ENCODE measurements around the gene N4BP2L2.
A peak's percentile ranks its signal among the peaks of the same experiment; 100 is the strongest.
"Not testable (repeated sequence)": the region's sequence is repeated elsewhere in the genome, so short reads cannot be mapped to it uniquely, and the experiment has no call there.

N4BP2L2 gene

DNA sequence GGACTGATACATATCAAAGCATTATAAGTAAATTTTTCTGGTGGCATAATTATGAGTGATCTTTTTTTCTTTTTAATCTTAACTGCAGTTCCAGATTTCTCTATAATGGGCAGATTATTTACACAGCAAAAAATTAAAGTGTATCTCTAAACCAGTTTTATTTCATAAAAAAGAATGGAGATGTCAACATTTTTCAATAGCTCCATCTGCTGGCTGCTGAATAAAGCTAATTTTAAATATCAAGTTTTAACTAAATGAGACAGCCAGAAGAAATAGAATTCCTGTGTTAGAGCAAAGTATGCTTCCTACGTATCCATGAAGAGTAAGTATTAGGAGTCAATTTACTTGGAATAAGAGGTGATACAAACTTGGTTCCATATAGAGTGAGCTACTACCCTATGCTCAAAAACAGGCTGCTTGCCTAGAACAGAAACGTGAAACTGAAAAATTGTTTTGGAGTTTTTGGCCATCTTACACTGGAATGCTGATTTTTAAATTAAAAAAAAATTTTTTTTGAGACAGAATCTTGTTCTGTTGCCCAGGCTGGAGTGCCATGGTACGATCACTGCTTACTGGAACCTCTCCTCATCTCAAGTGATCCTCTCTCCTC, 42.7 kb upstream of the N4BP2L2 start:
- Histone ChIP-seq H3K9ac (ENCODE audit: insufficient read length) (no peak overlapping the region), H3K4me3 (no peak overlapping the region), H3K9me3 (ENCODE audit: low read depth, low read length) (peaks cover 4% of the 10 kb centered on the region; the same call in 1 of the 2 replicates), H3K36me3 (ENCODE audit: insufficient read depth, low read length) (no peaks in the 10 kb centered on the region), H3K27ac (no peak overlapping the region)
- no peak for DNase-seq (ENCODE audit: low read depth, low spot score)
- TF ChIP-seq FOXP2 (optimal IDR thresholded peaks at IDR 0.05; ENCODE audit: control extremely low read depth, extremely low read length, insufficient read depth) (no peak), EZH2 (IDR thresholded peaks at IDR 0.05) (no peak), POLR2AphosphoS5 (IDR thresholded peaks at IDR 0.05; ENCODE audit: borderline replicate concordance, low read depth, low read length) (no peak)

DNA sequence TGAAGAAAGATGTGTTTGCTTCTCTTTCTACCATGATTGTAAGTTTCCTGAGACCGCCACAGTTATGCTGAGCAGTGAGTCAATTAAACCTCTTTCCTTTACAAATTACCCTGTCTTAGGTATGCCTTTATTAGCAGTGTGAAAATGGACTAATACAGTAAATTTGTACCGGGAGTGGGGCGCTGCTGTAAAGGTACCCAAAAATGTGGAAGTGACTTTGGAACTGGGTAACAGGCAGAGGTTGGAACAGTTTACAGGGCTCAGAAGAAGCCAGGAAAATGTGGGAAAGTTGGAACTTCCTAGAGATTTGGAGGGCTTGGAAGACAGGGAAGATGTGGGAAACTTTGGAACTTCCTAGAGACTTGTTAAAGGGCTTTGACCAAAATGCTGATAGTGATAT, 38.4 kb upstream of the N4BP2L2 start:
- H3K36me3 ChIP-seq (ENCODE audit: insufficient read depth, low read length) = no peaks in the 10 kb centered on the region
- no peak for TF ChIP-seq POLR2AphosphoS5 (IDR thresholded peaks at IDR 0.05; ENCODE audit: borderline replicate concordance, low read depth, low read length)
- TF ChIP-seq EZH2 (IDR thresholded peaks at IDR 0.05) = no peak
- TF ChIP-seq FOXP2 (optimal IDR thresholded peaks at IDR 0.05; ENCODE audit: control extremely low read depth, extremely low read length, insufficient read depth) = no peak

DNA sequence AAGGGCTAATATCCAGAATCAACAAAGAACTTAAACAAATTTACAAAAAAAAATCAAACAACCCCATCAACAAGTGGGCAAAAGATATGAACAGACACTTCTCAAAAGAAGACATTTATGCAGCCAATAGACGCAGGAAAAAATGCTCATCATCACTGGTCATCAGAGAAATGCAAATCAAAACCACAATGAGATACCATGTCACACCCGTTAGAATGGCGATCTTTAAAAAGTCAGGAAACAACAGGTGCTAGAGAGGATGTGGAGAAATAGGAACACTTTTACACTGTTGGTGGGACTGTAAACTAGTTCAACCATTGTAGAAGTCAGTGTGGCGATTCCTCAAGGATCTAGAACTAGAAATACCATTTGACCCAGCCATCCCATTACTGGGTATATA, 37.1 kb upstream of the N4BP2L2 start:
- DNase-seq (ENCODE audit: low read depth, low spot score); H3K9me3 ChIP-seq (ENCODE audit: low read depth, low read length); H3K27ac ChIP-seq; H3K36me3 ChIP-seq (ENCODE audit: insufficient read depth, low read length); H3K9ac ChIP-seq (ENCODE audit: insufficient read length); H3K4me3 ChIP-seq: not testable (repeated sequence)

More for the DNA sequence above, 38.4 kb upstream of the N4BP2L2 start:
- Histone ChIP-seq H3K4me3 (no peak overlapping the region), H3K9ac (ENCODE audit: insufficient read length) (no peak overlapping the region), H3K9me3 (ENCODE audit: low read depth, low read length) (peaks cover 4% of the 10 kb centered on the region; the same call in 1 of the 2 replicates), H3K27ac (no peak overlapping the region)
- DNase-seq (ENCODE audit: low read depth, low spot score) = no peak

DNA sequence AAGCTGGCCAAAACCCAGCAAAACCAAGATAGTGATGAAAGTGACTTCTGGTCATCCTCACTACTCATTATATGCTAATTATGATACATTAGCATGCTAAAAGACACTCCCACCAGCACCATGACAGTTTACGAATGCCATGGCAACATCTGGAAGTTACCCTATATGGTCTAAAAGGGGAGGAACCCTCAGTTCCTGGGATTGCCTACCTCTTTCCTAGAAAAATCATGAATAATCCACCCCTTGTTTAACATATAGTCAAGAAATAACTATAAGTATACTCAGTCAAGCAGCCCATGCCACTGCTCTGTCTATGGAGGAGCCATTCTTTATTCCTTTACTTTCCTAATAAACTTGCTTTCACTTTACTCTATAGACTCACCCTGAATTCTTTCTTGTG, 22.2 kb upstream of the N4BP2L2 start:
- DNase-seq (ENCODE audit: low read depth, low spot score); H3K27ac ChIP-seq; H3K36me3 ChIP-seq (ENCODE audit: insufficient read depth, low read length); H3K9me3 ChIP-seq (ENCODE audit: low read depth, low read length); H3K4me3 ChIP-seq; H3K9ac ChIP-seq (ENCODE audit: insufficient read length): not testable (repeated sequence)

DNA sequence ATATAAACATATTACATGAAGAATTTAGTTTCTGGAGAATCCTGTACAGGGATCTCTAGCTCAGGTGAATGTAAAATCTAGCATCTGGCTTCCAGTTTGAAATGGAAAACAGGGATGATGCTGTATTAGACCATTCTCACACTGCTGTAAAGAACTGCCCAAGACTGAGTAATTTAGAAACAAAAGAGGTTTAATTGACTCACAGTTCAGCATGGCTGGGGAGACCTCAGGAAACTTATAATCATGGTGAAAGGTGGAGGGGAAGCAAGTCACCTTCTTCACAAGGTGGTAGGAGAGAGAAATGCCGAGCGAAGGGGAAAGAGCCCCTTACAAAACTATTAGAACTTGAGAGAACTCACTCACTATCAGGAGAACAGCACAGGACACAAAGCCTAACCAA, 17.0 kb upstream of the N4BP2L2 start:
- H3K4me3 ChIP-seq = no peak overlapping the region
- TF ChIP-seq FOXP2 (optimal IDR thresholded peaks at IDR 0.05; ENCODE audit: control extremely low read depth, extremely low read length, insufficient read depth) (no peak), POLR2AphosphoS5 (IDR thresholded peaks at IDR 0.05; ENCODE audit: borderline replicate concordance, low read depth, low read length) (no peak), EZH2 (IDR thresholded peaks at IDR 0.05) (no peak)
- no peaks in the 10 kb centered on the region for H3K9me3 ChIP-seq (ENCODE audit: low read depth, low read length)
- no peak for DNase-seq (ENCODE audit: low read depth, low spot score)
- no peak overlapping the region for H3K27ac ChIP-seq
- no peak overlapping the region for H3K9ac ChIP-seq (ENCODE audit: insufficient read length)
- H3K36me3 ChIP-seq (ENCODE audit: insufficient read depth, low read length) = no peaks in the 10 kb centered on the region

DNA sequence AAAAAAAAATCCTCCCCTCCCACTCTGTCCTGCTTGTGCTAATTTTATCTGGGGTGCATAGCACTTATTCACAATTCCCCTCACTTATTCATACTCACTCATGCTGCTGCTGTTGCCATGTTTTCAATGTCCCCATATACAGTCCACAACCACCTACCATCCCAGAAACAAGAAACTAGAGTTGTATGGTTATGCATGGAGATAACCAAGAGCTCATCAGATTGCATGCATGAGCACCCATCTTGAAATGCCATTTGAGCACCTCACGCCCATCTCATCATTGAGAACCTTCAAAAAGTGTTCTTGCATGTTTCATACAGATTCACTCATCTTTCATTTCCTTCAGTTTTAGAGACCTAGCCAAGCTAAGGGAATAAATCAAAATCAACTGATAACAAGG, 15.1 kb upstream of the N4BP2L2 start:
- Histone ChIP-seq H3K9me3 (ENCODE audit: low read depth, low read length) (no peaks in the 10 kb centered on the region), H3K27ac (no peak overlapping the region), H3K9ac (ENCODE audit: insufficient read length) (no peak overlapping the region), H3K4me3 (no peak overlapping the region), H3K36me3 (ENCODE audit: insufficient read depth, low read length) (no peaks in the 10 kb centered on the region)
- DNase-seq (ENCODE audit: low read depth, low spot score) = no peak
- no peak for TF ChIP-seq FOXP2 (optimal IDR thresholded peaks at IDR 0.05; ENCODE audit: control extremely low read depth, extremely low read length, insufficient read depth)
- TF ChIP-seq EZH2 (IDR thresholded peaks at IDR 0.05) = no peak
- TF ChIP-seq POLR2AphosphoS5 (IDR thresholded peaks at IDR 0.05; ENCODE audit: borderline replicate concordance, low read depth, low read length) = no peak

DNA sequence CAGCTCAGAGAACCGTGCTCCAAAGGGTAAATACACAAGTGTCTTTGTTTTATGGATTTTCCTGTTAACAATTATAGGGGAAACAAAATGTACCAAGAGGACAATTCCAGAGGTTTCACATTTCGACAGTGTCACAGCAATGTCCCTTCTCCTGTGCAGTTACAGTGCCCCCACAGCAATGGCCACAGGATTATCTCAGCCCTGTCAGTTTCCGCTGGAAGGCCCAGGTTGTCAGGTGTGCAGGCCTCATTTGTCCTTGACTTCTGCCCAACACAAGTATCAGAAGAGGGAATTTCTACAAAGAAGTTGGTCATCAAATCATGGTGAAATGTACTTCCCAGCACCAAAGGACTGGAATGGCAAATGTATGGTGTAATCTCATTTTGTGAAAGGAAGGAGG, 11.2 kb upstream of the N4BP2L2 start:
- no peak for DNase-seq (ENCODE audit: low read depth, low spot score)
- Histone ChIP-seq H3K27ac (0 out of 2 replicates have a peak overlapping the region, but pooled peaks have one; percentile 29), H3K9me3 (ENCODE audit: low read depth, low read length) (no peaks in the 10 kb centered on the region), H3K4me3 (no peak overlapping the region), H3K36me3 (ENCODE audit: insufficient read depth, low read length) (no peaks in the 10 kb centered on the region), H3K9ac (ENCODE audit: insufficient read length) (no peak overlapping the region)
- TF ChIP-seq EZH2 (IDR thresholded peaks at IDR 0.05) (no peak), POLR2AphosphoS5 (IDR thresholded peaks at IDR 0.05; ENCODE audit: borderline replicate concordance, low read depth, low read length) (no peak), FOXP2 (optimal IDR thresholded peaks at IDR 0.05; ENCODE audit: control extremely low read depth, extremely low read length, insufficient read depth) (no peak)

DNA sequence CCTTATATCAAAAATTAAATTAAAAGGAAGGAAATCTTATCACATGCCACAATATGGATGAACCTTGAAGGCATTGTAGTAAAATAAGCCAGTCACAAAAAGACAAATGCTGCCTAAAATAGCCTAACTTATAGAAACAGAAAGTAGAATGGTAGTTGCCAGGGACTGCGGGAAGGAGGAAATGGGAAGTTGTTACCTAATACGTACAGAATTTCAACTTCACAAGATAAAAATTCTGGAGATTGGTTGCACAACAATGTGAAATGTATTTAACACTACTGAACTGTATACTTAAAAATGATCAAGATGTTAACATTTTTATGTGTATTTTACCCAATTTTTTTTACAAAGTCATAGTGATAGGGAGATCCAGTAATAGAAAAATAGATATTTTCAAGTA, 10.2 kb upstream of the N4BP2L2 start:
- Histone ChIP-seq H3K36me3 (ENCODE audit: insufficient read depth, low read length) (no peaks in the 10 kb centered on the region), H3K9me3 (ENCODE audit: low read depth, low read length) (no peaks in the 10 kb centered on the region), H3K4me3 (no peak overlapping the region), H3K27ac (no peak overlapping the region), H3K9ac (ENCODE audit: insufficient read length) (no peak overlapping the region)
- no peak for DNase-seq (ENCODE audit: low read depth, low spot score)
- TF ChIP-seq EZH2 (IDR thresholded peaks at IDR 0.05) (no peak), POLR2AphosphoS5 (IDR thresholded peaks at IDR 0.05; ENCODE audit: borderline replicate concordance, low read depth, low read length) (no peak)

DNA sequence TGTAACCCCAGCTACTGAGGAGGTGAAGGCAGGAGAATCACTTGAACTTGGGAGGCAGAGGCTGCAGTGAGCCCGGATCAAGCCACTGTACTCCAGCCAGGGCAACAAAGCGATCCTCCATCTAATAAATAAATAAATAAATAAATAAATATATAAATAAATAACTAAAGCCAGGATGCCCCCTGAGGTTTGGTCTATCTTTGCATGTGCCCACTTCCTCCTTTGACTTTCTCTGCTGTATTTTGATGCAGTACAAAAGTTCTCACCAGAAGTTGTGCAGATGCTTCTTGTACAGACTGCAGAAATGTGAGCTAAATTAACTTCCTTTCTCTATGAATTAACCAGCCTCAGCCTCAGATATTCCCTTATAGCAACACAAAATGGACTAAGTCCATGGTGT, 6.5 kb upstream of the N4BP2L2 start:
- H3K9ac ChIP-seq (ENCODE audit: insufficient read length) = no peak overlapping the region
- no peak for DNase-seq (ENCODE audit: low read depth, low spot score)
- no peak overlapping the region for H3K4me3 ChIP-seq
- H3K36me3 ChIP-seq (ENCODE audit: insufficient read depth, low read length) = no peaks in the 10 kb centered on the region
- no peaks in the 10 kb centered on the region for H3K9me3 ChIP-seq (ENCODE audit: low read depth, low read length)
- TF ChIP-seq FOXP2 (optimal IDR thresholded peaks at IDR 0.05; ENCODE audit: control extremely low read depth, extremely low read length, insufficient read depth) (no peak), POLR2AphosphoS5 (IDR thresholded peaks at IDR 0.05; ENCODE audit: borderline replicate concordance, low read depth, low read length) (no peak), EZH2 (IDR thresholded peaks at IDR 0.05) (no peak)
- H3K27ac ChIP-seq = no peak overlapping the region
